ENCODE data around the gene SLC35E4. TPM values are rescaled to one million over a fixed set of nuclear protein-coding genes. Genes with fewer than 3 reads are reported as not detected.

SLC35E4 gene
- total and polyA plus RNA-seq, 2 donors from 2014 or later: 1.8 to 3.2 TPM

DNA sequence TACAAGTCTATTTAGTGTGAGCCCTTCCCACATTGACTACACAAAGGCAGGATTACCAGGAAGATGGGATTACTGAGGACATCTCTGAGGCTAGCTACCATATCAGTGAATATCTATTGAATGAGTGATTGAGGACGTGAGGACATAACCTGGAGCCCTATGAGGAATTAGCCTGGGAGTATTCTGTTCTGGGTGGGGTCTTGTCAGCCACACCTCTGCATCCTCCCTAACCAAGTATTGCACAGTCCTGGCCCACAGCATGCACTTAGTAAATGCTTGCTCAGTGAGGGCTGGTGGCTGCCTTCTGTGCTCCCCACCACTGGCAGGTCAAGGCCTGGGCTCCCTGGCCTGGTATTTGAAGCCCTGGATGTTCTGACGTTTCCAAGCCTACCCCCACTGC, 17.3 kb downstream of the SLC35E4 start:
- intact Hi-C loops (cut with DNase I): no loop called here
- Histone ChIP-seq H3K27me3 (ENCODE audit: control insufficient read depth, insufficient read depth, low read length) (no peaks in the 10 kb centered on the region), H3K9ac (ENCODE audit: low read length in 3 of 3) (no peak overlapping the region), H3K4me1 (ENCODE audit: control insufficient read depth in 2 of 3, insufficient read depth in 2 of 3, low read depth in 1 of 3, low read length in 3 of 3) (no peaks in the 10 kb centered on the region), H3K36me3 (ENCODE audit: control insufficient read depth in 2 of 3, insufficient read depth in 3 of 3, low read length in 3 of 3) (no peaks in the 10 kb centered on the region), H3K4me3 (ENCODE audit: low read length in 3 of 3) (no peak overlapping the region), H3K27ac (ENCODE audit: low read depth in 2 of 2, low read length in 2 of 2) (no peak overlapping the region), H3K9me3 (ENCODE audit: control insufficient read depth in 2 of 3, insufficient read depth in 1 of 3, low read length in 3 of 3) (no peaks in the 10 kb centered on the region)
- TF ChIP-seq, protein P1, sequence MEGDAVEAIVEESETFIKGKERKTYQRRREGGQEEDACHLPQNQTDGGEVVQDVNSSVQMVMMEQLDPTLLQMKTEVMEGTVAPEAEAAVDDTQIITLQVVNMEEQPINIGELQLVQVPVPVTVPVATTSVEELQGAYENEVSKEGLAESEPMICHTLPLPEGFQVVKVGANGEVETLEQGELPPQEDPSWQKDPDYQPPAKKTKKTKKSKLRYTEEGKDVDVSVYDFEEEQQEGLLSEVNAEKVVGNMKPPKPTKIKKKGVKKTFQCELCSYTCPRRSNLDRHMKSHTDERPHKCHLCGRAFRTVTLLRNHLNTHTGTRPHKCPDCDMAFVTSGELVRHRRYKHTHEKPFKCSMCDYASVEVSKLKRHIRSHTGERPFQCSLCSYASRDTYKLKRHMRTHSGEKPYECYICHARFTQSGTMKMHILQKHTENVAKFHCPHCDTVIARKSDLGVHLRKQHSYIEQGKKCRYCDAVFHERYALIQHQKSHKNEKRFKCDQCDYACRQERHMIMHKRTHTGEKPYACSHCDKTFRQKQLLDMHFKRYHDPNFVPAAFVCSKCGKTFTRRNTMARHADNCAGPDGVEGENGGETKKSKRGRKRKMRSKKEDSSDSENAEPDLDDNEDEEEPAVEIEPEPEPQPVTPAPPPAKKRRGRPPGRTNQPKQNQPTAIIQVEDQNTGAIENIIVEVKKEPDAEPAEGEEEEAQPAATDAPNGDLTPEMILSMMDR (IDR thresholded peaks at IDR 0.05; ENCODE audit: borderline replicate concordance, extremely low read depth, insufficient read depth): no peak
- FAIRE-seq: no peak
- peak in 1 of 5 donors; percentile 61 for DNase-seq

DNA sequence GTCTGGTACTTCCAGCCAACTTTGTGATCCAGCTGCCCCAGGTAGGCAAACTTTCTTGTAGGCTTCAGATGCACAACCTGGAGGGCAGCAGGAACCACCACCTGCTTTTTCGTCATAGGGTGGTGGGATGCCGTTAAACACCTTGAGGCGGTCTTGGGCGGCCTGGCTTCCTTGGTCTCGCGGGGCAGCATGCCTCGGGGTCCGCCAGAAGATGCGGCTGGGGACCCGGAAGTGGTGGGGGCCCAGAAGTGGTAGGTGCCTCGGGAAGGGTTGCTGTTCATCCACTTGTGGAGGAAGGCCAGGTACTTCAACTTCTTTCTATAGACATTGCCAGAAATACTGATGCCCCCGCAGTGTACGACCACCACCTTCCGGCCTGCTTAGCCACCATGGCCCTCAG, 18.8 kb downstream of the SLC35E4 start:
- intact Hi-C loops (cut with DNase I): no loop called here
- DNase-seq (peak in 1 of 5 donors; percentile 63), FAIRE-seq (no peak)

DNA sequence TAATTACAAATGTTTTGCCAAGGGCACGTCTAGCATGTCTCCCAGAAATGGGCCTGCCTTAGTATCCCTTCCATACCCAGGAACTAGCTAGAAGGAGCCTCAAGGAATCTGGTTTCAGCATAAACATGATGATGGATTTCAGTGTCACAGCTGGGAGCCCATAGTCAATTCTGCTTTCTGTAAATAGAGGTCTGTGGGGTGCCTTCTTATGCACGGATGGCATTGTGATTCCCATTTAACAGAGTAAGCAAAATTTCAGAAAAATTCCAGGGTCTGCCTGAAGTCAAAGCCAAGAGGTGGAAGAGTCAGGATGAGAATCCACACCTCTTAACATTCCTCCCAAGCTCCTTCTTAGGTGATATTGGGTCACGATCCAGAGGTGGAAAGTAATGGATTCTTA, 20.0 kb downstream of the SLC35E4 start:
- no peaks in the 10 kb centered on the region for H3K4me1 ChIP-seq (ENCODE audit: control insufficient read depth in 2 of 3, insufficient read depth in 2 of 3, low read depth in 1 of 3, low read length in 3 of 3)
- H3K4me3 ChIP-seq (ENCODE audit: low read length in 3 of 3): no peak overlapping the region
- DNase-seq (no peak), FAIRE-seq (no peak)
- TF ChIP-seq, protein P1 (IDR thresholded peaks at IDR 0.05; ENCODE audit: borderline replicate concordance, extremely low read depth, insufficient read depth): no peak
- intact Hi-C loops (cut with DNase I): no loop called here
- H3K27ac ChIP-seq (ENCODE audit: low read depth in 2 of 2, low read length in 2 of 2): no peak overlapping the region
- H3K9me3 ChIP-seq (ENCODE audit: control insufficient read depth in 2 of 3, insufficient read depth in 1 of 3, low read length in 3 of 3): no peaks in the 10 kb centered on the region
- no peak overlapping the region for H3K9ac ChIP-seq (ENCODE audit: low read length in 3 of 3)
- H3K36me3 ChIP-seq (ENCODE audit: control insufficient read depth in 2 of 3, insufficient read depth in 3 of 3, low read length in 3 of 3): no peaks in the 10 kb centered on the region
- no peaks in the 10 kb centered on the region for H3K27me3 ChIP-seq (ENCODE audit: control insufficient read depth, insufficient read depth, low read length)

More for the DNA sequence above, 18.8 kb downstream of the SLC35E4 start:
- H3K9me3 ChIP-seq (ENCODE audit: control insufficient read depth in 2 of 3, insufficient read depth in 1 of 3, low read length in 3 of 3): no peaks in the 10 kb centered on the region
- no peaks in the 10 kb centered on the region for H3K27me3 ChIP-seq (ENCODE audit: control insufficient read depth, insufficient read depth, low read length)
- TF ChIP-seq, protein P1 (IDR thresholded peaks at IDR 0.05; ENCODE audit: borderline replicate concordance, extremely low read depth, insufficient read depth): no peak
- no peak overlapping the region for H3K9ac ChIP-seq (ENCODE audit: low read length in 3 of 3)
- H3K4me3 ChIP-seq (ENCODE audit: low read length in 3 of 3): no peak overlapping the region
- no peaks in the 10 kb centered on the region for H3K4me1 ChIP-seq (ENCODE audit: control insufficient read depth in 2 of 3, insufficient read depth in 2 of 3, low read depth in 1 of 3, low read length in 3 of 3)
- no peaks in the 10 kb centered on the region for H3K36me3 ChIP-seq (ENCODE audit: control insufficient read depth in 2 of 3, insufficient read depth in 3 of 3, low read length in 3 of 3)
- no peak overlapping the region for H3K27ac ChIP-seq (ENCODE audit: low read depth in 2 of 2, low read length in 2 of 2)

DNA sequence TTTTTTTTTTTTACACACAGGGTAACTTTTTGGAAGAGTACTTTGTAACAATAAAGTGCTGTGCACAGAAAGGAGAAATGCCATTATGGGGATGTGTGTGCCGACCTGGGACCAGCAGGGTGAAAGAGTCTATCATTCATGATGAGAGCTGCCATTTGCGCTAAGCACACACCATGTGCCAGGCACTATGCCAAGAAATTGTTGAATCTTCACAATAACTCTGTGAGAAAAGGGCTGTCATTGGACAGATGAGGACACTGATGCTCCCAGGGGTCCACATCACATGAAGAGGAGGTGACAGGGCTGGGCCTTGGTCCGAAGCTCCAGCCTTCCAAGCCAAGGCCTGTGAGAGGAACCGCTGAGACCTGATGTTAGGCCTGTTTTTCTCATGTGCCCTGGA, 26.5 kb downstream of the SLC35E4 start:
- H3K36me3 ChIP-seq (ENCODE audit: control insufficient read depth in 2 of 3, insufficient read depth in 3 of 3, low read length in 3 of 3): peaks cover 0 to 12% (median 0%) of the 10 kb centered on the region in 3 donors
- DNase-seq (no peak), FAIRE-seq (no peak)
- H3K27ac ChIP-seq (ENCODE audit: low read depth in 2 of 2, low read length in 2 of 2): no peak overlapping the region
- intact Hi-C loops (cut with DNase I): no loop called here
- no peaks in the 10 kb centered on the region for H3K9me3 ChIP-seq (ENCODE audit: control insufficient read depth in 2 of 3, insufficient read depth in 1 of 3, low read length in 3 of 3)
- no peak overlapping the region for H3K4me3 ChIP-seq (ENCODE audit: low read length in 3 of 3)
- TF ChIP-seq, protein P1 (IDR thresholded peaks at IDR 0.05; ENCODE audit: borderline replicate concordance, extremely low read depth, insufficient read depth): no peak
- no peak overlapping the region for H3K9ac ChIP-seq (ENCODE audit: low read length in 3 of 3)
- no peaks in the 10 kb centered on the region for H3K4me1 ChIP-seq (ENCODE audit: control insufficient read depth in 2 of 3, insufficient read depth in 2 of 3, low read depth in 1 of 3, low read length in 3 of 3)
- no peaks in the 10 kb centered on the region for H3K27me3 ChIP-seq (ENCODE audit: control insufficient read depth, insufficient read depth, low read length)
